ENCODE data around the gene AP1G2. TPM values are rescaled to one million over a fixed set of nuclear protein-coding genes. Genes with fewer than 3 reads are reported as not detected.

The AP1G2 gene, protein sequence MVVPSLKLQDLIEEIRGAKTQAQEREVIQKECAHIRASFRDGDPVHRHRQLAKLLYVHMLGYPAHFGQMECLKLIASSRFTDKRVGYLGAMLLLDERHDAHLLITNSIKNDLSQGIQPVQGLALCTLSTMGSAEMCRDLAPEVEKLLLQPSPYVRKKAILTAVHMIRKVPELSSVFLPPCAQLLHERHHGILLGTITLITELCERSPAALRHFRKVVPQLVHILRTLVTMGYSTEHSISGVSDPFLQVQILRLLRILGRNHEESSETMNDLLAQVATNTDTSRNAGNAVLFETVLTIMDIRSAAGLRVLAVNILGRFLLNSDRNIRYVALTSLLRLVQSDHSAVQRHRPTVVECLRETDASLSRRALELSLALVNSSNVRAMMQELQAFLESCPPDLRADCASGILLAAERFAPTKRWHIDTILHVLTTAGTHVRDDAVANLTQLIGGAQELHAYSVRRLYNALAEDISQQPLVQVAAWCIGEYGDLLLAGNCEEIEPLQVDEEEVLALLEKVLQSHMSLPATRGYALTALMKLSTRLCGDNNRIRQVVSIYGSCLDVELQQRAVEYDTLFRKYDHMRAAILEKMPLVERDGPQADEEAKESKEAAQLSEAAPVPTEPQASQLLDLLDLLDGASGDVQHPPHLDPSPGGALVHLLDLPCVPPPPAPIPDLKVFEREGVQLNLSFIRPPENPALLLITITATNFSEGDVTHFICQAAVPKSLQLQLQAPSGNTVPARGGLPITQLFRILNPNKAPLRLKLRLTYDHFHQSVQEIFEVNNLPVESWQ
- 10 to 100 TPM; 16.4 to 35.5 TPM for total RNA-seq
- polyA plus RNA-seq (ENCODE audit: insufficient read length in 2 of 2): 10 to 100 TPM; 57.6 to 82.3 TPM
- long read RNA-seq, donor 1, partial matches to known transcripts: 44 of 46 reads
- long read RNA-seq, donor 1, other reads (novel, unspliced or antisense): 0 of 46 reads
- long read RNA-seq, donor 2, partial matches to known transcripts: 0 of 1 reads
- long read RNA-seq, donor 2, other reads (novel, unspliced or antisense): 0 of 1 reads
- long read RNA-seq, donor 3, partial matches to known transcripts: 0 of 1 reads
- long read RNA-seq, donor 3, other reads (novel, unspliced or antisense): 0 of 1 reads
- long read RNA-seq, donor 4, transcript AP1G2-214 (2 exons, 658 nt): major isoform, 7 of 12 reads
- long read RNA-seq, donor 4, partial matches to known transcripts: 0 of 12 reads
- long read RNA-seq, donor 4, other reads (novel, unspliced or antisense): 0 of 12 reads

DNA sequence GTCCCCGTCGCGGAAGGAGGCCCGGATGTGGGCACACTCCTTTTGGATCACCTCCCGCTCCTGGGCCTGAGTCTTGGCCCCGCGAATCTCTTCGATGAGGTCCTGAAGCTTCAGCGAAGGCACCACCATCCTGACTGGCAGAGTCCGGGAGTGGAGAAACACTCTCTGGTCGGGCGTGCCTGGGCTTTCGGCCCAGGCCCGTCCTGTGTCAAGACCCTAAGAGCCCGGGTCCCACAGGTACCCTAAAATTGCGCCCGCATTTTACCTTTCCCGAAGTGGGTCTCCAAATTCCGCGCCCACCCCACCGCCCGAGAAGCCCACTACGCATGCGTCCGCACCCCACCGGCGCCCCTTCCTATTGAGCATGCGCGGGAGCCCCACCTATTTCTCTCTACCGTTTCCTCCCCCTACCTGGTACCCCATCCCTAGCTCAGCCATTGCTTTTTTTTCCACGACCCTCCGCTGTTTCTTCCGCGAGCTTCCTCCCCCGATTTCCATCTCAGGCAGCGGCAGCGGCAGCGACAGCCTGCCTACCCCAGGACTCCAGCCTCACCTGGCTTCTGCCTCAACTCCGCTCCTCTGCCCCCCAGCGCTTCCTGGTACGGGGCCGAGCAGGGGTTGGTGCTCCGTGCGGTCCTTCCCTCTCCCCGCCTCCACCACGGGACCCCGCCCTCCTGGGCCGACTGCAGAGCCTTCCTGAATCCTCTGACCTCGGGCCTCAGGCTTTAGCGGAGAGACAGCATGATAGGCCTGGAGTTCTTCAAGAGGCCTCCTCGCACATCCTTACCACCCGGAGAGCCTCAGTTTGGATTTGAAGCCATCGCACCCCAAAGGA, at the start of gene AP1G2:
AP1G2 (minus strand) TSS at position 606 of the 835 bp plus-strand sequence; CDS start at position 129, 477 bp downstream.
- WGBS (ENCODE audit: insufficient coverage): under 1% methylated on average over 50 of the region's 53 CpGs
- DNase-seq (ENCODE audit: low read depth in 4 of 6, low spot score in 6 of 6): peak in 4 of 6 donors; percentile 55 to 97 (median 84)
- peak within 1 kb of the TSS; percentile 79 for H3K4me3 ChIP-seq (ENCODE audit: low read depth, low read length)
- H3K4me1 ChIP-seq (ENCODE audit: control insufficient read depth, insufficient read depth, low read length): peaks cover 65% of the 10 kb centered on the region
- peak within 1 kb of the TSS; percentile 86 for H3K27ac ChIP-seq (ENCODE audit: low read depth, low read length)
- no peaks in the 10 kb centered on the region for H3K9me3 ChIP-seq (ENCODE audit: control insufficient read depth, insufficient read depth, low read length)
- H3K27me3 ChIP-seq (ENCODE audit: control insufficient read depth, insufficient read depth, low read length): no peaks in the 10 kb centered on the region
- H3K36me3 ChIP-seq (ENCODE audit: control insufficient read depth, insufficient read depth, low read length): peaks cover 28% of the 10 kb centered on the region

DNA sequence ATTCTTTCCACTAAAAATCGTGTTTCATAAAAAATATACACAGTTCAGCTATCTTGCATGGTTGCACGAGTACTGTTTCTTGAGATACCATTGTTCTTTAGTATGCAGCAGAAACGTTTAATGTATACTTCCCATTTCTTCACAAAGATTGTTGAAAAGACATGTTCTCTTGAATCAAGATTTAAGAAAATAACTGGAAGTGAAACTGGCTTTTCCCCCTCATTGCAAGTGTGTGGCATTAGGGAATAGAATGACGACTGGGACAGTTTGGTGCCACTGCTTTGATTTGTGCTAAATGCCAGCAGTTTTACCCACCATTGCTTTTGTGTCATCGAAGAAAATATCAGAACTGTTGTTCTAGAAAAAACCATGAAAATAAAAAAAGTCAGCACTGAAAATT, 48.3 kb upstream of the AP1G2 start:
- no peak for DNase-seq (ENCODE audit: low read depth in 4 of 6, low spot score in 6 of 6)
- Histone ChIP-seq H3K27me3 (ENCODE audit: control insufficient read depth, insufficient read depth, low read length) (no peaks in the 10 kb centered on the region), H3K9me3 (ENCODE audit: control insufficient read depth, insufficient read depth, low read length) (no peaks in the 10 kb centered on the region), H3K27ac (ENCODE audit: low read depth, low read length) (no peak overlapping the region), H3K4me3 (ENCODE audit: low read depth, low read length) (no peak overlapping the region), H3K36me3 (ENCODE audit: control insufficient read depth, insufficient read depth, low read length) (no peaks in the 10 kb centered on the region), H3K4me1 (ENCODE audit: control insufficient read depth, insufficient read depth, low read length) (no peaks in the 10 kb centered on the region)
- WGBS (ENCODE audit: insufficient coverage): no CpG with 5 or more reads among the region's 5 CpGs

DNA sequence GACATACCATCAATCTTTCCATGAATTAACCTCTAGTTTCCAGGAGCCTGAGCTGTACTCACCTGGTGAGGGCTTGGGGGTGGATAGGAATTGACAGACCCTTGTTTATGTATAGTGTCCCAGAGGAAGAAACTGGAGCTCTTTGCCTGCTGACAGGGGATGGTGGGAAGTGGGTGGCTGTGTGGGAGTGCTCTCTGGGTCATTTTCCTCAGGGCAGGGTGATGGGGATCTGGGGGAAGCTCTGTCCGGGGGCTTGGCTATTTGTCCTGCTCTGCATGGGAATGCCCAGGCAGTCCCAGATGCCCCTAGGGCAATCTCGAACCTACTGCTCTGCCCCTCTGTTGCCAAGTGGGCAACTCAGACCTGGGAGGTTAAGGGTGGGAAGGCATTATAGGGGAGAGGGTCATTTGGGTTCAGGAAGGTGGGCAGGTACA, 46.8 kb upstream of the AP1G2 start:
- H3K36me3 ChIP-seq (ENCODE audit: control insufficient read depth, insufficient read depth, low read length): no peaks in the 10 kb centered on the region
- no peak for DNase-seq (ENCODE audit: low read depth in 4 of 6, low spot score in 6 of 6)
- no peaks in the 10 kb centered on the region for H3K27me3 ChIP-seq (ENCODE audit: control insufficient read depth, insufficient read depth, low read length)
- no peak overlapping the region for H3K27ac ChIP-seq (ENCODE audit: low read depth, low read length)
- H3K9me3 ChIP-seq (ENCODE audit: control insufficient read depth, insufficient read depth, low read length): no peaks in the 10 kb centered on the region
- no peak overlapping the region for H3K4me3 ChIP-seq (ENCODE audit: low read depth, low read length)
- WGBS (ENCODE audit: insufficient coverage): 77% methylated on average over 2 of the region's 2 CpGs
- no peaks in the 10 kb centered on the region for H3K4me1 ChIP-seq (ENCODE audit: control insufficient read depth, insufficient read depth, low read length)

DNA sequence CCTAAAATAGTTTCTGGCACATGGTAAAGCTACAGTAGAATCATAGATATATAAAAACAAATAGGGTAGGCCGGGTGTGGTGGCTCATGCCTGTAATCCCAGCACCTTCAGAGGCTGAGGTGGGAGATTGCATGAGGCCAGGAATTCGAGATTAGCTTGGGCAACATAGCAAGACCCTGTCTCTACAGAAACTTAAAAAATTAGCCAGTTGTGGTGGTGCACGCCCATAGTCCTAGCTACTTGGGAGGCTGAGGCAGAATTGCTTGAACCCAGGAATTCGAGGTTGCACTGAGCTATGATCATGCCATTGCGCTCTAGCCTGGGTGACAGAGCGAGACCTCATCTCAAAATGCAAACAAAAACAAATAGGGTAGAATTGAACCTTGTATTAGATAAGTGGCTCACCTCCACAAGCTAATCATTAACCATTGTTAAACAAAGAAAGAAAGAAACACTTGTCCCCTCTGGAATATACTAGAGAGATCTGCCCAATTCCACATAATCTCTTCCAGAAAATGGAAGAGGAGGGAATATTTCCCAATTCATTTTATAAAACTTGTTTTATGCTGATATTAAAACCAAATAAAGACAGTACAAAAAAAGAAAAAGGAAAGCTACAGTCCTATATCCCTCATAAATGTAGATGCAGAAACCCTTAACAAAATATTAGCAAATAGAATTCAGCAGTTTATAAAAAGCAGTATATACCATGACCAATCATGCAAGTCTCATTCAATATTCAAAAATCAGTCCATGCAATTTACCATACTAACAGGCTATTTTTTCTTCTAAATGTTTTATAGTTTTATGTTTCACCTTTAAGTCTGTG, 45.9 kb upstream of the AP1G2 start:
- WGBS (ENCODE audit: insufficient coverage): 87% methylated on average over 4 of the region's 6 CpGs
- H3K36me3 ChIP-seq (ENCODE audit: control insufficient read depth, insufficient read depth, low read length): no peaks in the 10 kb centered on the region
- H3K27ac ChIP-seq (ENCODE audit: low read depth, low read length): no peak overlapping the region
- H3K9me3 ChIP-seq (ENCODE audit: control insufficient read depth, insufficient read depth, low read length): no peaks in the 10 kb centered on the region
- no peak overlapping the region for H3K4me3 ChIP-seq (ENCODE audit: low read depth, low read length)
- no peak for DNase-seq (ENCODE audit: low read depth in 4 of 6, low spot score in 6 of 6)
- H3K27me3 ChIP-seq (ENCODE audit: control insufficient read depth, insufficient read depth, low read length): no peaks in the 10 kb centered on the region
- H3K4me1 ChIP-seq (ENCODE audit: control insufficient read depth, insufficient read depth, low read length): no peaks in the 10 kb centered on the region

DNA sequence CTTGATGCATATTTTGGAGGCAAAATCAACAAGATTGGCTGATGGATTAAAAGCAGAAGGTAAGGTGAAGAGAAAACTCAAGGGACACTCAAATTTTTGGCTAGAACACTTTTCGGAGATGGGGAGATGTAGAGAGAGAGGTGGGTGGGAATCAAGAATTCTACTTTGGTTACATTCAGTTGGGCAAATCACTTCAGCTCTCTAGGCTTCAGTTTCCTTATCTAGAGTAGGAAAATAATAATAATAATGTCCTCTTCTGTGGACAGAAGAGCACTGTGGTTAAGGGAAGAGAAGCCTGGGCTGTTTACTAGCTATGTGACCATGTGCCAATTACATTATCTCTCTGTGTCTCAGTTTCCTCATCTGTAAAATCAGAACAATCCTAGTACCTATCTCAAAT, 45.2 kb upstream of the AP1G2 start:
- Histone ChIP-seq H3K9me3 (ENCODE audit: control insufficient read depth, insufficient read depth, low read length) (no peaks in the 10 kb centered on the region), H3K4me1 (ENCODE audit: control insufficient read depth, insufficient read depth, low read length) (no peaks in the 10 kb centered on the region), H3K27ac (ENCODE audit: low read depth, low read length) (no peak overlapping the region), H3K36me3 (ENCODE audit: control insufficient read depth, insufficient read depth, low read length) (no peaks in the 10 kb centered on the region), H3K27me3 (ENCODE audit: control insufficient read depth, insufficient read depth, low read length) (no peaks in the 10 kb centered on the region), H3K4me3 (ENCODE audit: low read depth, low read length) (no peak overlapping the region)
- DNase-seq (ENCODE audit: low read depth in 4 of 6, low spot score in 6 of 6): no peak
- WGBS (ENCODE audit: insufficient coverage): 100% methylated on average over 1 of the region's 1 CpG

- H3K9me3 ChIP-seq (ENCODE audit: control insufficient read depth, insufficient read depth, low read length): no peaks in the 10 kb centered on the region
- no peak overlapping the region for H3K4me3 ChIP-seq (ENCODE audit: low read depth, low read length)
- no peak for DNase-seq (ENCODE audit: low read depth in 4 of 6, low spot score in 6 of 6)
- H3K36me3 ChIP-seq (ENCODE audit: control insufficient read depth, insufficient read depth, low read length): no peaks in the 10 kb centered on the region
- no peak overlapping the region for H3K27ac ChIP-seq (ENCODE audit: low read depth, low read length)
- no peaks in the 10 kb centered on the region for H3K27me3 ChIP-seq (ENCODE audit: control insufficient read depth, insufficient read depth, low read length)
- no peaks in the 10 kb centered on the region for H3K4me1 ChIP-seq (ENCODE audit: control insufficient read depth, insufficient read depth, low read length)
- WGBS (ENCODE audit: insufficient coverage): 76% methylated on average over 4 of the region's 4 CpGs
Observed at GRCh38 chr14:23612354-23612732, 44.8 kb upstream of the AP1G2 start.

DNA sequence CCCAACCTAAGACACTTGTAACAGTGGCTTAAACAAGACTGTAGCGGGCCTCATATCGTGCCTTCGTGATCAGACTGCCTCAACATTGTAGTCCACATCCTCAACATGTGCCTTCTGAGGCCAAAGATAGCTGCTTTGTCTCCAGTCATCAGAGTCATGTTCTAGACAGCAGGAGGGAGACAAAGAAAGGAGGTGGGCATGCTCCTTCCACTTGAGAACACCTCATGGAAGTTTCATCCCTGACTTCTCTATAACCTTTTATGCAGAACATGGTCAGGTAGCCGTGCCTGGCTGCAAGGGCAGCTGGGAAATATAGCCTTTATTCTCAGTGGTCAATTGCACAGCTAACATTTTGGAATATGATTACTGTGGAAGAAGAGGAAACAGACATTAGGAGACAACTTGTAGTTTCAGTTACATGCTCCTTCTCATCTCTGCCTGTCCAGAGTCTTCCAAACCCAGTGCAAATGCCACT, 43.3 kb upstream of the AP1G2 start:
- Histone ChIP-seq H3K4me1 (ENCODE audit: control insufficient read depth, insufficient read depth, low read length) (no peaks in the 10 kb centered on the region), H3K27me3 (ENCODE audit: control insufficient read depth, insufficient read depth, low read length) (no peaks in the 10 kb centered on the region), H3K27ac (ENCODE audit: low read depth, low read length) (no peak overlapping the region), H3K4me3 (ENCODE audit: low read depth, low read length) (no peak overlapping the region), H3K36me3 (ENCODE audit: control insufficient read depth, insufficient read depth, low read length) (no peaks in the 10 kb centered on the region), H3K9me3 (ENCODE audit: control insufficient read depth, insufficient read depth, low read length) (no peaks in the 10 kb centered on the region)
- DNase-seq (ENCODE audit: low read depth in 4 of 6, low spot score in 6 of 6): no peak
- 80% methylated on average over 1 of the region's 4 CpGs for WGBS (ENCODE audit: insufficient coverage)

DNA sequence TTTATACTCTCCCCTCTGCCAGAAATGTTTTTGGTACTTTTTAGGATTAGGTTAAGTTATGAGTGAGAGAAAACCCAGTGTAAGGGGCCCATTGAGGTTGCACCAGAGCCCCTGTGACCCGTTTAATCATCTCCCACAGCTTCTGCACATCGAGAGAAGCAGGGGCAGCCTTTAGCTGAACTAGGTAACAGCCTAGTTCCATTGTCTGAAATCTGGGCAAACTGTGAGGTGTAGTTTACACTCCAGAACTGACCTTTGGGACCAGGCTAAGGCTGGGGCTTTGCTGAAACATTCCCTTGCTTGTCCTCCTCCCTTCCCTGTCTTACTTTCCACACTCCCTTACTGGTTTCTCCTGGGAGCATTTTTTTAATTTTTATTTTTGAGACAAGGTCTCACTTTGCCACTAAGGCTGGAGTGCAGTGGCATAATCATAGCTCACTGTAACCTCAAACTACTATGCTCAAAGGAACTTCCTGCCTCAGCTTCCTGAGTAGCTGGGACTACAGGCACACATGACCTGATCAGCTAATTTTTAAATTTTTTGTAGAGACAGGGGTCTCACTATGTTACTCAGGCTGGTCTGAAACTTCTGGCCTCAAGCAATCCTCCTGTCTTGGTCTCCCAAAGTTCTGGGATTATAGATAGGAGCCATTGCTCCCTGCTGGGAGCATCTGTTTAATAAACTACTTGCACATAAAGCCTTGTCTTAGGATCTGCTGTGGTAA, 42.7 kb upstream of the AP1G2 start:
- no peak overlapping the region for H3K4me3 ChIP-seq (ENCODE audit: low read depth, low read length)
- H3K27me3 ChIP-seq (ENCODE audit: control insufficient read depth, insufficient read depth, low read length): no peaks in the 10 kb centered on the region
- no peaks in the 10 kb centered on the region for H3K4me1 ChIP-seq (ENCODE audit: control insufficient read depth, insufficient read depth, low read length)
- H3K9me3 ChIP-seq (ENCODE audit: control insufficient read depth, insufficient read depth, low read length): no peaks in the 10 kb centered on the region
- no peaks in the 10 kb centered on the region for H3K36me3 ChIP-seq (ENCODE audit: control insufficient read depth, insufficient read depth, low read length)
- no peak for DNase-seq (ENCODE audit: low read depth in 4 of 6, low spot score in 6 of 6)
- H3K27ac ChIP-seq (ENCODE audit: low read depth, low read length): no peak overlapping the region
- 75% methylated on average over 2 of the region's 2 CpGs for WGBS (ENCODE audit: insufficient coverage)

Data from spinal cord (tissue), 10 donors.